Mesenchymal stem cell (in vitro differentiated cells and primary cell): ENCODE results near the gene ITFG1.

Experiments used
- DNase-seq: peaks from one replicate; pipeline ENCODE4 v3.0.0-alpha.2; 2013
- H2AFZ ChIP-seq: one replicate; pipeline ENCODE4 v1.6.1; 2013; ENCODE audit warnings: low read depth, mild to moderate bottlenecking, control low read depth, inconsistent platforms, low read length, moderate library complexity
- H2AK5ac ChIP-seq: 2 replicates; pipeline ENCODE4 v1.6.1; 2013; ENCODE audit warnings: low read length, moderate library complexity, mild to moderate bottlenecking, inconsistent platforms; ENCODE audit not compliant: severe bottlenecking
- H2BK120ac ChIP-seq: one replicate; pipeline ENCODE4 v1.6.1; 2013; ENCODE audit warnings: low read depth, mild to moderate bottlenecking, inconsistent platforms, low read length, moderate library complexity
- H2BK12ac ChIP-seq, 2 experiments: one replicate each; pipeline ENCODE4 v1.6.1; 2013; ENCODE audit warnings: inconsistent platforms in 2 of 2, low read length in 2 of 2, mild to moderate bottlenecking in 2 of 2, moderate library complexity in 2 of 2, control low read depth in 1 of 2
- H2BK15ac ChIP-seq: one replicate; pipeline ENCODE4 v1.6.1; 2013; ENCODE audit warnings: mild to moderate bottlenecking, low read depth, inconsistent platforms; ENCODE audit not compliant: poor library complexity, severe bottlenecking
- H2BK5ac ChIP-seq: 2 replicates; pipeline ENCODE4 v1.6.1; 2013; ENCODE audit warnings: low read depth, mild to moderate bottlenecking, low read length, control low read depth, inconsistent platforms; ENCODE audit not compliant: poor library complexity, severe bottlenecking
- H3K14ac ChIP-seq, 2 experiments: one replicate each; pipeline ENCODE4 v1.6.1; 2013; ENCODE audit warnings: inconsistent platforms in 2 of 2, low read length in 2 of 2, control low read depth in 1 of 2, mild to moderate bottlenecking in 1 of 2, moderate library complexity in 1 of 2
- H3K18ac ChIP-seq, 2 experiments: one replicate each; pipeline ENCODE4 v1.6.1; 2013; ENCODE audit warnings: inconsistent platforms in 2 of 2, low read length in 2 of 2, control low read depth in 1 of 2, low read depth in 1 of 2, mild to moderate bottlenecking in 1 of 2
- H3K23ac ChIP-seq, 2 experiments: one replicate each; pipeline ENCODE4 v1.6.1; 2013; ENCODE audit warnings: inconsistent platforms in 2 of 2, low read length in 2 of 2, mild to moderate bottlenecking in 2 of 2, moderate library complexity in 2 of 2, control low read depth in 1 of 2
- H3K27ac ChIP-seq: 2 replicates; pipeline ENCODE4 v1.5.1; 2013; ENCODE audit warnings: mild to moderate bottlenecking, moderate library complexity, low read length, control low read depth, inconsistent platforms; ENCODE audit not compliant: poor library complexity, severe bottlenecking
- H3K27me3 ChIP-seq, 2 experiments: 2 replicates each; pipeline versions ENCODE4 v1.6.1 to v1.7.0; 2013; ENCODE audit warnings: low read length in 2 of 2, mild to moderate bottlenecking in 2 of 2, moderate library complexity in 2 of 2, control low read depth in 1 of 2, inconsistent platforms in 1 of 2; ENCODE audit not compliant: control insufficient read depth in 1 of 2, insufficient read depth in 1 of 2
- H3K36me3 ChIP-seq, 2 experiments: 2 replicates each; pipeline versions ENCODE4 v1.6.1 to v1.7.0; 2013; ENCODE audit warnings: low read length in 2 of 2, control low read depth in 1 of 2, inconsistent platforms in 1 of 2, low read depth in 1 of 2, mild to moderate bottlenecking in 1 of 2; ENCODE audit not compliant: insufficient read depth in 2 of 2, control insufficient read depth in 1 of 2
- H3K4ac ChIP-seq, 2 experiments: one replicate each; pipeline ENCODE4 v1.6.1; 2013; ENCODE audit warnings: inconsistent platforms in 2 of 2, low read length in 2 of 2, mild to moderate bottlenecking in 2 of 2, moderate library complexity in 2 of 2, control low read depth in 1 of 2, low read depth in 1 of 2
- H3K4me1 ChIP-seq: 2 replicates; pipeline ENCODE4 v1.6.1; 2013; ENCODE audit warnings: low read depth, low read length, control low read depth; ENCODE audit not compliant: control insufficient read depth, insufficient read depth
- H3K4me2 ChIP-seq: 2 replicates; pipeline ENCODE4 v1.6.1; 2013; ENCODE audit warnings: low read length, mild to moderate bottlenecking, inconsistent platforms; ENCODE audit not compliant: poor library complexity, severe bottlenecking
- H3K4me3 ChIP-seq, 2 experiments: 2 replicates each; pipeline versions ENCODE4 v1.5.1 to v1.7.0; 2013; ENCODE audit warnings: low read length in 2 of 2, mild to moderate bottlenecking in 2 of 2, control low read depth in 1 of 2, low read depth in 1 of 2; ENCODE audit not compliant: insufficient read depth in 1 of 2
- H3K79me1 ChIP-seq: replicated peaks from 2 replicates; pipeline ENCODE4 v1.6.1; 2013; ENCODE audit warnings: mild to moderate bottlenecking, control low read depth, low read length, inconsistent platforms; ENCODE audit not compliant: poor library complexity, severe bottlenecking
- H3K9ac ChIP-seq: 2 replicates; pipeline ENCODE4 v1.7.0; 2013; ENCODE audit warnings: mild to moderate bottlenecking, low read length, moderate library complexity
- H3K9me3 ChIP-seq: 2 replicates; pipeline ENCODE4 v1.7.0; 2013; ENCODE audit warnings: mild to moderate bottlenecking, low read length; ENCODE audit not compliant: control insufficient read depth
- H4K8ac ChIP-seq: one replicate; pipeline ENCODE4 v1.6.1; 2013; ENCODE audit warnings: inconsistent platforms, mild to moderate bottlenecking, low read length, moderate library complexity
- H4K91ac ChIP-seq: one replicate; pipeline ENCODE4 v1.6.1; 2013; ENCODE audit warnings: mild to moderate bottlenecking, low read length, inconsistent platforms
- WGBS: methylation state at CpG from one replicate; pipeline ENCODE4 v1.1.7; 2013; ENCODE audit warnings: mixed read lengths; 5-methylcytosine and 5-hydroxymethylcytosine counted together

The ITFG1 gene

DNA sequence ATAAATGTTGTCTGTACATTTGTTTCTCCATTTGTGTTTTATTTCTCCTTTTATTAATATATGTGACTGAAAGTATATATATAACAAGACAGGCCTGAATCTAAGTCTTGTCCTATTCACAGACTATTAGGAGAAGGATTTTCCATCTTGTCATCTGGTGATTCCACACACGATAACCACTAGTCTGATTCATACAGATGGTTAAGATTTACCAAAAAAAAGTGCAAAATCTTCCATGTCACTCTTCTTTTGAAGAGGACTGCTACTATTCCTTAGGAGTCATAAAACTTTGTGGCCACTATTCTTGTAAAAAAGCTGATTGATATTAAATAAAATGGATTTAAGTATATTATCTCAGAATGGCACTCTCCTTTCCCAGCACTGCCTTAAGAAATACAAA lies 156.3 kb downstream of the ITFG1 start:
- no peaks in the 10 kb centered on the region for H3K9me3 ChIP-seq
- no peak overlapping the region for H2AK5ac ChIP-seq
- H3K79me1 ChIP-seq: no peaks in the 10 kb centered on the region
- no peak overlapping the region for H3K18ac ChIP-seq
- H4K8ac ChIP-seq: no peak overlapping the region
- no peak for DNase-seq
- H3K4me2 ChIP-seq: no peak overlapping the region
- no peak overlapping the region for H3K4me3 ChIP-seq
- H3K4me1 ChIP-seq: no peaks in the 10 kb centered on the region
- no peak overlapping the region for H4K91ac ChIP-seq
- 100% methylated on average over 1 of the region's 1 CpG for WGBS
- no peak overlapping the region for H2AFZ ChIP-seq
- no peak overlapping the region for H2BK12ac ChIP-seq
- no peak overlapping the region for H3K4ac ChIP-seq
- H3K27me3 ChIP-seq: no peaks in the 10 kb centered on the region
- no peak overlapping the region for H3K27ac ChIP-seq
- no peak overlapping the region for H3K23ac ChIP-seq
- H3K14ac ChIP-seq: no peak overlapping the region
- H2BK120ac ChIP-seq: no peak overlapping the region
- H2BK15ac ChIP-seq: no peak overlapping the region
- H3K36me3 ChIP-seq: peaks cover 2 to 23% of the 10 kb centered on the region in 2 experiments
- no peak overlapping the region for H2BK5ac ChIP-seq
- no peak overlapping the region for H3K9ac ChIP-seq

DNA sequence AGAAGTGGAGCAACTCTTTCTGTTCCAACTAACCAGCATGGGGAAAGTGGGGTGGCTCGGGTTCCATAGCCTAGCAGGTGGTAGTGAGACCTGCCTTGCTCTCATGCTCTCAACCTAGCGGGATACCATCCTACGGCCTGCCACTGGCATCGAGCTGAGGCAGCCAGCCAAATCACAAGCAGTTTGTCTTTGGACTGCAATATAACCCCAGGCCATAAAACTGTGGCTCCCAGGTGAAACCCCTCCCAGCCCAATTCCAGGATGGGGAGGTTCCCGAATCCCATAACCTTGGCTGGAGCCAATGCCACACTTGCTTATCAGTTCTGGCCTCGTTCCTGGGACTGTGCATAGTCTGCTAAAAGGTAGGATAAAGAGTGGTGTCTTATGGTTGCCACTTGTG lies 161.3 kb downstream of the ITFG1 start:
- Histone ChIP-seq H3K18ac (no peak overlapping the region), H2BK15ac (no peak overlapping the region), H3K79me1 (no peaks in the 10 kb centered on the region), H4K91ac (no peak overlapping the region), H3K14ac (no peak overlapping the region), H2BK120ac (no peak overlapping the region), H3K4ac (no peak overlapping the region), H2BK5ac (no peak overlapping the region), H3K9ac (no peak overlapping the region), H3K36me3 (peaks cover 13 to 28% of the 10 kb centered on the region in 2 experiments), H3K23ac (no peak overlapping the region), H2AK5ac (no peak overlapping the region), H3K4me3 (no peak overlapping the region), H3K27me3 (no peaks in the 10 kb centered on the region), H3K4me1 (no peaks in the 10 kb centered on the region), H3K4me2 (no peak overlapping the region), H3K27ac (no peak overlapping the region), H3K9me3 (peaks cover 2% of the 10 kb centered on the region), H2AFZ (no peak overlapping the region), H4K8ac (peak overlapping the region; percentile 19), H2BK12ac (no peak overlapping the region)
- no peak for DNase-seq
- 95% methylated on average over 6 of the region's 6 CpGs for WGBS

DNA sequence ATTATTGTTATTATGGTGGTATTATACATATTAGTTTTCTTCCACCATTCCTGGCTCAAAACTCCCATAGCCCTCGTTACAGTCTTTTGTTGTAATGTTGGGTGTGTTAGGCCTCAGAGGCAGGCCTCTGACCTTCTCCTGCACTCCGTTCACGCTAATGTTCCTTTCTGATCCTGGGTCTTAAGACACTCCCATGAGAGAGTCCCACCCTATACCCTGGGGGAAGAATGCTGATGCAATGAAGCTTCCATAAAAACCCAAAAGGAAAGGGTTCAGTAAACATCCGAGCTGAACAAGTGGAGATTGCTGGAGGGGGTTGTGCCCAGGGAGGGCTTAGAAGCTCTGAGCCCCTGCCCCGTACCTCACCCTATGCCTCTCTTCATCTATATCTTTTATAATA lies 175.9 kb downstream of the ITFG1 start:
- no peak overlapping the region for H3K4me2 ChIP-seq
- 100% methylated on average over 2 of the region's 5 CpGs for WGBS
- no peaks in the 10 kb centered on the region for H3K27me3 ChIP-seq
- H3K27ac ChIP-seq: no peak overlapping the region
- H2BK12ac ChIP-seq: no peak overlapping the region
- H3K36me3 ChIP-seq: peaks cover 0 to 19% of the 10 kb centered on the region in 2 experiments
- no peak overlapping the region for H3K23ac ChIP-seq
- H2AK5ac ChIP-seq: no peak overlapping the region
- DNase-seq: no peak
- no peak overlapping the region for H4K91ac ChIP-seq
- no peak overlapping the region for H2BK5ac ChIP-seq
- no peak overlapping the region for H3K9ac ChIP-seq
- H4K8ac ChIP-seq: no peak overlapping the region
- H3K4ac ChIP-seq: no peak overlapping the region
- H3K4me3 ChIP-seq: no peak overlapping the region
- H2BK15ac ChIP-seq: no peak overlapping the region
- H3K14ac ChIP-seq: no peak overlapping the region
- no peak overlapping the region for H2BK120ac ChIP-seq
- no peak overlapping the region for H2AFZ ChIP-seq
- H3K18ac ChIP-seq: no peak overlapping the region
- H3K9me3 ChIP-seq: peaks cover 16% of the 10 kb centered on the region
- H3K79me1 ChIP-seq: no peaks in the 10 kb centered on the region
- H3K4me1 ChIP-seq: no peaks in the 10 kb centered on the region

DNA sequence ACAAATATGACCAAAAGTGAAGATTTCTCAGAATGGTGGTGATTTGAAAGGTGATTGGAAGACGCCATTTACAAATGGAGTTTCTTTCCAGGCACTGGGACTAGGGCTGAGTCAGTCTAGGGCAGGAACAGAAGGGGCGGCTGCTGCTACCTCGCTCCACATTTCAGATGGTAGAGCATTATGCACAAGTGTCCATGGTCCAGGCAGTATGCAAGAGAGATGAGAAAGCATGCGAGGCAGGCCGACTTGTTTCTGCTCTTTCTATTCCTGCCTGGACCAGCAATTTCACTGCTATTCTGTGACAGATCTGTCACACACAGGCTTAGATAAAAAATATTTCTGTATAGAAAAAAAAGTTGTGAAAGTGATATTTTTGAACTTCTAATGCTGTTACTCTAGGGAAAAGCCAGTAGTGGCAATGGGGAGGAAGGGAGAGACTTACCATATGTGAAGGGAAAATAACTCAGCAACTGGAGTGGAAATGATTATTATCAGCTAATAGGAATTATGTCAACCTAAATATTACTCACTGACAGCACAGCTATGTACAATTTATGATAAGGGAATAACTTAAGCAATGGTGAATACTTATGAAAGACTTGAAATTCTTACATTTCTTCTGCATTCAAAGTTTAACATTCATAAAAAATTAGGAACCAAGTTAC lies 182.4 kb downstream of the ITFG1 start:
- Histone ChIP-seq H3K27ac (no peak overlapping the region), H2AK5ac (no peak overlapping the region), H2BK12ac (no peak overlapping the region), H3K18ac (no peak overlapping the region), H3K4me3 (no peak overlapping the region), H2BK120ac (no peak overlapping the region), H3K4me1 (no peaks in the 10 kb centered on the region), H3K36me3 (peaks cover 0 to 5% of the 10 kb centered on the region in 2 experiments), H3K4ac (no peak overlapping the region), H4K8ac (no peak overlapping the region), H3K9ac (no peak overlapping the region), H3K23ac (no peak overlapping the region), H4K91ac (no peak overlapping the region), H3K9me3 (peaks cover 4% of the 10 kb centered on the region), H3K27me3 (no peaks in the 10 kb centered on the region), H2BK15ac (no peak overlapping the region), H2BK5ac (no peak overlapping the region), H3K79me1 (no peaks in the 10 kb centered on the region), H3K14ac (no peak overlapping the region), H2AFZ (no peak overlapping the region), H3K4me2 (no peak overlapping the region)
- DNase-seq: no peak
- WGBS: 98% methylated on average over 5 of the region's 5 CpGs
